Activated CD4-positive, alpha-beta T cell treated with anti-CD3 and anti-CD28 coated beads, Interleukin-2, Interleukin-6, amounts not matched to agents 100 ng/mL and 50 ng/mL, durations not matched to agents 16 hours and 8 hours (primary cell): Measurements from ENCODE around the gene CDX1.

Experiments used
- DNase-seq: peaks from one replicate; pipeline ENCODE4 v3.0.0-alpha.2; 2020

Gene CDX1

DNA sequence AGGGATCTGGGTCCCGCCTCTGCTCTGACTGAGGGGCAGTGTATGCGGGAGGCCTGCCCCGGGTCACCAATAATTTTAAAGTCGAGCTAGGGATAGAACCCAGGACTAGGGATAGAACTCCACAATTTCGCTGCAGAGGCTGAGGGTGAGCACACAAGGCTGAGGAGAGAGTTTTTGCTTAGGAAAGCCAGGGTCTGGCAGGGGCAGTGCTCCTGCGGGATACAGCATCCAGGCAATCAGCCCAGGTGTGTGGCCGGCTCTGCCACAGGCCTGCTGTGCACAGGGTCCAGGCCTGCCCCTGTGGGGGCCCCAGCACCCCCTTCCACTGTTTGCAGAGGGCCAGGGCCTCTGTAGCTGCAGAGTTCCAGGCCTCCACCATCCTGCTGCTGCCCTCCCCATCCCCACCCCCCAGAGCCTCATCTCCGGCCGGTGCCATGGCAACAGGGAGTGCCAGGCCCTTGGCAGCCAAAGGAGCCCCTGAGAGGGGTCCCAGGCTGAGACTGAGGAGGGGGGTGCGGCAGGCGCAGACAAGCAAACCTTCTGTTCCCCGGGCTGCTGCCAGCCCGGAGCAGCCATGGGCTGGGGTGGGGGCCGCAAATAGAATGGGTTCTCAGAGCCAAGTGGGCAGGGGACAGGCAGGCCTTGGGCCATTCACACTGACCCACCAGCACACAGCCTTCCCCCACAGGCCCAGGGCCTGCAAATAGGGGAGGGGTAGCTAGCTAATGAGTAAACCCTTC is 19.5 kb upstream of the CDX1 start:
- DNase-seq, result no peak

DNA sequence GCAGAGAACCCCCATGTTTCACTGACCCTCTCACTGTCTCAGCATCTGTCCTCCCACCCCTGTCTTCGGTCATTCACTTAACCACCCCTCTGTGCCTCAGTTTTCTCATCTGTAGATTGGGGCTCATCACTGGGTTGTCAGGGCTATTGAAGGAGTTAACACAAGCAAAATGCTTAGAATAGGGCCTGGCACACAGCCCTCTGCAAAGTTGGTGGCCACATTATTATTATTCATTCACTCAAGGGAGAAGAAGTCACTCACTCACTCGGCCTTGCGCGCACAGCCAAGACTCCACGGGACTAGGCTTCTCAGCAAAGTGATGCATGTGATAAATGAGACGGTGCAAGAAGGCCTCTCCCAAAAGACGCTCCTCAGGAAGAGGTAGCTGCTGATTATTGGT is 18.9 kb upstream of the CDX1 start:
- DNase-seq, result no peak

DNA sequence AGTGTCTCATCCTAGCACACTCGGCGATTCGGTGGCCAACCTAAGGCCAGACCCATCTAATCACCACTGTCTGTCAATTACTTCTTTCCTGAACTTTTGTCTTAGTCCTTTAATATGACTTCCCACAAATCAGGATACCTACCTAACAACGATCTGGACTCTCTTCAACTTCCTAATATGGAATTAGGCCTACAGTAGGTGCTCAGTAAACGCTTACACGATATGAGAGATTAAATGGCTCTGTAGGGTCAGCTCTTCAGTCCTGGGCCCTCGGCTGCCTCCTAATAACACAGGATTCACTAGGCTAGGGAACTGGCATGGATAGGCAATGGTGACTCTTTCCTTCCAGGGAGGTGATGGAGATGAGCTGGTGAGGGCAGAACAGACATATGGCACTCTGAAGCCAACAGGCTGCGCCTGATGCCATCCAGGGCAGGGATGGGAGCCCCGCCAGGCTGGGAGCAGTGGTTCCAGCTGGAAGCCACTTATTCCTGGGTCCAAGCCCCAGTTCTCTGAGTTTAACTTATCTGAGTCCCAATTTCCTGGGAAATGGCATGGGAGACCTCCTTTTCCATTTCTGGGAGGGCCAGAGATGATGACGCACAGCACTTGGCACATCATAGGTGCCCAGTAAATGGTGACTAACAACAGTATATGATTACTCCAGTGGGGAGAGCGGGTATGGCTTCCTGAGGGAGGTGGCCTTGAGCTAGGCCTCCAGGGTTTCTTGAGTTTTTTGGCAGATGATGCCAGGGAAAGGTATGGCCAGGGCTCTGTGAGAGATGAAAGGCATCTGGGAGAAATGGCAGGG is 18.3 kb upstream of the CDX1 start:
- DNase-seq, result no peak

GRCh38 chr5:150149618-150150017 is 17.0 kb upstream of the CDX1 start:
- DNase-seq, result peak; percentile 11

DNA sequence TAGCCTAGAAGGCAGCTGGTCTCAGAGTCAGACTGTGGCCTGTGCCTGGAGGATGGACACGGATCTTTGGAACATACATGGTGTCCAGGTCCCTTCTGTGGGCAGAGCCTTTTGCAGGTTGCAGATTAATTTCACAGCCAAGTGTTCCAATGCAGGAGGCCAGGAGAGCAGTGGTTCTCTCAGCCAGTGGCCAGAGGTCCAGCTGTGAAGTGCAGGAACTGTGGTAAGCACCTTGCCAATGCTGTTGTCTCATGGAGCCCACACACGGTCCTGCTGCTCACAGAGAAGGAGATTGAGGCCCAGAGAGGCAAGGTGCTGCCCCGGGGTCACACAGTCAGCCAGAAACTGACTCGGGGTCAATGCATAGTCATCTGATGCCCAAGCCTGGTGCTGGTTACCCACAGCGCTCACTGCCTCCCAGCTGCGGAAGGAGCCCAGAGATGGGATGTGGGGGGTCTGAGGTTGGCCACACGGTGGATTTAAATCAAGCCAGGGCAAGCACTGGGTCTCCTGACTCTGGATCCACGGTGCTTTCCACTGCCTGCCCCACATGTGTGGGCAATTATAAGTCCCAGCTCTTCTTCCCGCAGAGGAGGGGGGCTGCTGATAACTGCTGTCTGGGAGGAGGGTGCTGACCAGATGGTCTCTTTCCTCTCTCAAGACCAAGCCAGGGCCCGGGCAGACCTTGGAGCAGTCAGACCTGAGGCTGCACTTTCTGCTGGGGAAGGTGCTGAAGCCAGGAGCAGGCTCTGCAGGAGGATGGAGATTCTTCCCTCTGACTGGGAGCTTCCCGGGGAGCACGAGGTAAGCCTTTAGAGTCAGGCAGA is 13.7 kb upstream of the CDX1 start:
- peak; percentile 18 for DNase-seq

- DNase-seq, result no peak
These were observed 13.1 kb upstream of the CDX1 start for GRCh38 chr5:150153483-150153882.

GRCh38 chr5:150153957-150154617 is 12.5 kb upstream of the CDX1 start:
- DNase-seq, result no peak

DNA sequence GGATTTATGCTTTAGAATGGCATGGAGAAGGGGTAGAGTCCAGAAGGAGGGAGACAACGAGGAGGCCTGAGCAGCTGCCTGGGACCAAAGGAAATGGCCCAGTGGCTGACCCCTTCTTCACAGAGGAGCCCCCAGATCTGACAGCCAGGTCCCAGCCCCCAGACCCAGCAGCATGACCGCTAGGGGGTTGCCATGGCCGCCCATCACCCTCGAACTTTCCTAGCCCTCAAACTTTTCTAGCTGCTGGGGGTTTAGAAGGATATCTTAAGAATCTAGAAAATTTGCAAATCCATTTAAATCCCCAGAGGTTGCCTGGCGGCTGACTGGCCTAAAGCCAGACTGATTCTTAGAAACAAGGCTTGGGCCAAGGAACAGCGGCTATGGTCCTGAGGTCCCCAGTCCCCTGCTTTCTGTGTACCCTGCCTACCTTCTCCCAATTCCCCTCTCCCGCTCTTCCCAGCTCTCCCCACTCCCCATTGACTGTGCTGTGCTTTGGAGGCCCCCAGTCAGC is 11.9 kb upstream of the CDX1 start:
- no peak for DNase-seq

DNA sequence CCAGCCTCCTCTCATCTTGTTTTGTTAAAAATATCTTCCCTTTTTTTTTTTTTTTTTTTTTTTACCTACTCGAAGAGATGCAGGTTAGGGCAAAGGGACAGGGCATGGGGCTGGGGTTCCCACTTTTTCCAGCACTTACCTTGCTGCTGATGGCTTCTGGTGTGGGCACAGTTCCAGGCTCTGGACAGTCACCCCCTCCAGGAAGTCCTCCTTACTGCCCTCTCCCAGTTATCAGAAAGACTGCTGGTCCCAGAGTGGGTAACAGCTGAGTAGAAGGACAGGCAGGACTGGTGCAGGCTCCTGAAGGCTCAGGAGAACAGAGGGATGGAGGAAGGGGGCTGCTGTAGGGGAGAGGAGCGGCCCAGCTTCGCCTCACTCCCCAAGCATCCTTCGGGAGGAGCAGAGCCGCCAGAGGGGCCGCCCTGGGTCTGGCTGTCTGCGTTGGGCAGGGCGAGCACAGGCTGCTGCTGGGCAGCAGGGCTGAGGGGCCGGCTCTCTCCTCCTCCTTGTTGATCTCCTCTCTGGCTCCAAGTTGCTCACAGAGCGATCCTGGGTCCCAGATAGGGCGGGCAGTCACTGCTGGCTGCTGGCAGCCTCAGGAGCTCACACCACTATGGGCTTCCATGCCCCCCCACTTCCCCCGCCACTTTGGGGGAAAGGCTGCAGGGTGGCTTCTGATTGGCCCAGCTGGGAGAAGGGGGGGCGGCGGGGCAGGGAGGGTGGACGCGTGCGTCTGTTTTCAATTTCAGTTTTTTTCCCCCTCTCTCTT is 11.1 kb upstream of the CDX1 start, which contains the start of gene PDGFRB:
TSS of gene PDGFRB (minus strand) at position 588 of the 769 bp plus-strand sequence. CDS start 18,798 bp downstream, outside the sequence.
- DNase-seq, result no peak

DNA sequence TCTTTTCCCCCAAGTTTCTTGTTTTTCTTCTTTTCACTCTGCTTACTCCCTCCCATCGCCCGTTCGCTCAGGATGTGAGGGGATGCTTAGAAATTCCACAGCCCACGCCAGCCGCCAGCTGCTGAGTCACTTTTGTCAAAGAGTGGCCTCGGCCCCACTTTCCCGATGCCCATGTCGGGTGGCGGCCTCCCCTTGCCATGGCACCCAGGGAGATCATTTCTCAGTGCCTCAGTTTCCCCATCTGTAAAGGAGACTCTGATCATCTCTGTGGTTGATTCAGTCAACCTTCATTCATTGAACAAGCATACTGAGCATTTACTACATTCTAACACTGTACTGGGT is 10.6 kb upstream of the CDX1 start:
- DNase-seq, result no peak

DNA sequence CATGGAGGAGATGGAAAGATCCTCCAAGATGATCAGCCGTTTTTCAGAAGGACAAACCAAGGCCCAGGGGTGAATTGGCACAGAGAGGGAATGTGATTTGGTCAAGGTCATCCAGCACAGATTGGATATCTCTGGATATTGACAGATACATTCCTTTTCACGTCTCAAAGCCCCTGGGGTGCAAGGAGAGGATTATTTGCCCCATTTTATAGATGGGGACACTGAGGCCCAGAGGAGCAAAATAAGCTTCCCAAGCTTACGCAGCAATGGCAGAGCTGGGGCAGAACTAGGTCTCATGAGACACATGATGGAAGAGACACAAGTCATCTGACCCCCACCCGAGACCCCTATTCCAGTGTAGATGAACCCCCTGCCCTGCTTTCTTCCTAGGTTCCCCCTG is 10.0 kb upstream of the CDX1 start:
- DNase-seq, result no peak

GRCh38 chr5:150157168-150157567 is 9.4 kb upstream of the CDX1 start:
- DNase-seq, result no peak

GRCh38 chr5:150158170-150158949 is 8.2 kb upstream of the CDX1 start:
- no peak for DNase-seq

DNA sequence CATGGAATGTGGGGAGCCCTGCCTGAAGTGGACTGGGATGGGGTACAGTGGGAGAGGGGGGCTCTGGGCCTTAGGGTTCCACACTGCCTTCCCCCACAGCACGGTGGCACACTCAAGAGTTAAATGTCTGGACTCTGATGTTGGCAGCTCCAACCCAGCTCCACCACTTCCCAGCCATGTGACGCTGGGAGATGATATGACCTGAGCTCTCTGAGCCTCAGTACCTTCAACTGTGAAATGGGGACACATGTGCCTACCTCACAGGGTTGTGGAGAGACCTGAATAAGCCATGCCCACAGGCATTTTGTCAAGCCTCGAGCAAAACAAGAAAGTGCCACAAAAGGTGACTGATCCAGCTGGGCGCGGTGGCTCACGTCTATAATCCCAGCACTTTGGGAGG is 7.5 kb upstream of the CDX1 start:
- DNase-seq, result no peak

DNA sequence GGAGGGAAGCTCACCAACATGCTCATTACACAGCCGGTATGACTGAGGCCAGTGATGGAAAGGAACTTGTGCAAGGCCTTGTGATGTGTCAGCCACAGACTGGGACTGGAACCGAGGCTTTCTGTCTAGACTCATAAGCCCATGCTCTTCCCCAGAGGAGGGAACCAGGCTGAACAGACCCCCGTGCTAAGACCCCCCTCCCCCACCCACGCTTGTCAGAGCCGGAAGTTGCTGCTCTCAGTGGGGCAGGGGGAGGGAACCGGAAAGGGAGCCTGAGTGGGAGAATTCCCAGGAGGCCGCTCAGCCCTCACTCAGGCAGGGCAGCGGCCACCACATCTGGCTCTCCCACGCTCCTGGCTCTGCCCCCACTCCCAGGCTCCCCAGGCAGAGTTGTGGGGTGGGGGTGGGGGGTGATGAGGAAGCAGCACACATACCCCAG is 6.8 kb upstream of the CDX1 start:
- DNase-seq, result no peak

- DNase-seq, result no peak
These were observed 6.0 kb upstream of the CDX1 start for GRCh38 chr5:150160448-150161081.

- peak; percentile 81 for DNase-seq
These were observed 5.1 kb upstream of the CDX1 start for GRCh38 chr5:150161242-150162141.

GRCh38 chr5:150162142-150162513 is 4.5 kb upstream of the CDX1 start:
- no peak for DNase-seq

GRCh38 chr5:150163035-150163434 is 3.5 kb upstream of the CDX1 start:
- no peak for DNase-seq
